DND-41 (cell line): ENCODE data around the gene CACNA1I.

ENCODE experiments used
- ATAC-seq: fragments of 200-7000 bp; cut with Tn5 transposase; 3 replicates; pipeline ENCODE4 v1.9.1; 2021; ENCODE audit warnings: low read depth; ENCODE audit not compliant: insufficient read depth
- DNase-seq: peaks from one replicate; pipeline ENCODE4 v3.0.0-alpha.2; 2020
- H2AFZ ChIP-seq: 2 replicates; pipeline ENCODE4 v1.6.0; 2012; ENCODE audit warnings: low read depth, low read length
- H3K27ac ChIP-seq: 2 replicates; pipeline ENCODE4 v1.5.1; 2012; ENCODE audit warnings: low read length, inconsistent platforms
- H3K27me3 ChIP-seq: fragments of 200-600 bp; sonication (generic); 2 replicates; pipeline ENCODE4 v1.6.0; 2012; ENCODE audit warnings: low read length, mild to moderate bottlenecking, inconsistent platforms; ENCODE audit not compliant: insufficient read depth, poor library complexity
- H3K36me3 ChIP-seq: 2 replicates; pipeline ENCODE4 v1.5.1; 2012; ENCODE audit warnings: low read length, inconsistent platforms; ENCODE audit not compliant: insufficient read depth
- H3K4me1 ChIP-seq: 2 replicates; pipeline ENCODE4 v1.5.1; 2012; ENCODE audit warnings: mild to moderate bottlenecking, low read length; ENCODE audit not compliant: insufficient read depth
- H3K4me2 ChIP-seq: 2 replicates; pipeline ENCODE4 v1.6.0; 2012; ENCODE audit warnings: mild to moderate bottlenecking, moderate library complexity, low read length, inconsistent platforms; ENCODE audit not compliant: insufficient read depth
- H3K4me3 ChIP-seq, 2 experiments: fragments of 200-600 bp in 1 of 2; shearing (Covaris generic) in 1 of 2; 2 replicates each; pipeline ENCODE4 v1.5.1; 2012 to 2016; ENCODE audit warnings: inconsistent platforms in 2 of 2, low read length in 2 of 2, mild to moderate bottlenecking in 2 of 2, low read depth in 1 of 2, moderate library complexity in 1 of 2
- H3K79me2 ChIP-seq: 2 replicates; pipeline ENCODE4 v1.6.0; 2012; ENCODE audit warnings: low read length, inconsistent platforms; ENCODE audit not compliant: insufficient read depth
- H3K9ac ChIP-seq: 2 replicates; pipeline ENCODE4 v1.6.0; 2012; ENCODE audit warnings: low read depth, mild to moderate bottlenecking, inconsistent platforms, low read length, moderate library complexity
- H3K9me3 ChIP-seq: 2 replicates; pipeline ENCODE4 v1.5.1; 2012; ENCODE audit warnings: low read length, moderate library complexity, mild to moderate bottlenecking, inconsistent platforms; ENCODE audit not compliant: insufficient read depth, severe bottlenecking
- H4K20me1 ChIP-seq: 2 replicates; pipeline ENCODE4 v1.6.0; 2012; ENCODE audit warnings: low read length; ENCODE audit not compliant: insufficient read depth
- CTCF ChIP-seq: IDR thresholded peaks from 2 replicates; pipeline ENCODE4 v1.5.1; 2012; ENCODE audit warnings: borderline replicate concordance, low read length, moderate library complexity, mild to moderate bottlenecking; ENCODE audit not compliant: poor library complexity, severe bottlenecking; ENCODE audit errors: extremely low read depth
- EZH2 ChIP-seq: IDR thresholded peaks from 3 replicates; pipeline ENCODE4 v1.6.1; 2012; ENCODE audit warnings: borderline replicate concordance, low read depth, mild to moderate bottlenecking, moderate library complexity, low read length, inconsistent platforms; ENCODE audit not compliant: severe bottlenecking

CACNA1I gene

DNA sequence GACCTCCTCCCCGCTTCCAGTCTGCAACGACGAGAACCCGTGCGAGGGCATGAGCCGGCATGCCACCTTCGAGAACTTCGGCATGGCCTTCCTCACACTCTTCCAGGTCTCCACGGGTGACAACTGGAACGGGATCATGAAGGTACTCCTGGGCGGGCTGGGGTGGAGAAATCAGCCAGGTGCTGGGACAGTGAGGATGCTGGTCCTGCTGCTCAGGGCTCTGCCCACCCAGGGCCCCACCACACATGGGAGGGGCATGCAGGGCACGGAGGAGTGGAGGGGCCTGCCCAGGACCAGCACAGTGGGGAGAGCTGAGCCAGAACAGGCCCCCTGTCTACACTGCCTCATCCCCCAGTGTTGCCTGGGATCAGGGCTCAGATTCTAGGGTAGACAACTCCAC, 107.4 kb downstream of the CACNA1I start:
- Histone ChIP-seq H3K4me3 (no peak overlapping the region), H3K4me1 (no peaks in the 10 kb centered on the region), H3K27ac (no peak overlapping the region), H3K36me3 (no peaks in the 10 kb centered on the region), H4K20me1 (no peaks in the 10 kb centered on the region), H3K27me3 (no peaks in the 10 kb centered on the region), H2AFZ (no peak overlapping the region), H3K79me2 (no peaks in the 10 kb centered on the region), H3K9ac (no peak overlapping the region), H3K9me3 (no peaks in the 10 kb centered on the region), H3K4me2 (no peak overlapping the region)
- ATAC-seq = no peak
- no peak for TF ChIP-seq EZH2
- TF ChIP-seq CTCF = no peak
- no peak for DNase-seq

DNA sequence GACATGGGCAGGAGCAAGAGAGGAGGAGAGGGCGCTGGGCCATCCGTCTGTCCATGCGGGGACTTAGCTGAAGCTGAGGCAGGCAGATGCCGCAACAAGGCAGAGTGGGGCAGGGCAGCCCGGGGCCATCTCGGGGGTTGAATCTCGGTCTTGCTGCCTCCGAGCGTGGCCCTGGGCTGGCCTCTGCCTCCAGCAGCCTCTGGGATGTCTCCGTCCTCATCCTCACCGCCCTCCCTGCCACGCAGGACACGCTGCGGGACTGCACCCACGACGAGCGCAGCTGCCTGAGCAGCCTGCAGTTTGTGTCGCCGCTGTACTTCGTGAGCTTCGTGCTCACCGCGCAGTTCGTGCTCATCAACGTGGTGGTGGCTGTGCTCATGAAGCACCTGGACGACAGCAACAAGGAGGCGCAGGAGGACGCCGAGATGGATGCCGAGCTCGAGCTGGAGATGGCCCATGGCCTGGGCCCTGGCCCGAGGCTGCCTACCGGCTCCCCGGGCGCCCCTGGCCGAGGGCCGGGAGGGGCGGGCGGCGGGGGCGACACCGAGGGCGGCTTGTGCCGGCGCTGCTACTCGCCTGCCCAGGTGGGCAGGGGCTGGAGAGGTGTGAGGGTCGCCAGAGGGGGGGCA, 108.4 kb downstream of the CACNA1I start:
- DNase-seq (no peak), ATAC-seq (no peak)
- TF ChIP-seq CTCF (no peak), EZH2 (no peak)
- no peak overlapping the region for H3K9ac ChIP-seq
- H3K4me3 ChIP-seq = no peak overlapping the region
- no peak overlapping the region for H3K27ac ChIP-seq
- no peaks in the 10 kb centered on the region for H3K27me3 ChIP-seq
- no peaks in the 10 kb centered on the region for H3K79me2 ChIP-seq
- no peak overlapping the region for H2AFZ ChIP-seq
- H3K9me3 ChIP-seq = no peaks in the 10 kb centered on the region
- H3K36me3 ChIP-seq = no peaks in the 10 kb centered on the region
- no peaks in the 10 kb centered on the region for H4K20me1 ChIP-seq
- H3K4me1 ChIP-seq = no peaks in the 10 kb centered on the region
- no peak overlapping the region for H3K4me2 ChIP-seq

DNA sequence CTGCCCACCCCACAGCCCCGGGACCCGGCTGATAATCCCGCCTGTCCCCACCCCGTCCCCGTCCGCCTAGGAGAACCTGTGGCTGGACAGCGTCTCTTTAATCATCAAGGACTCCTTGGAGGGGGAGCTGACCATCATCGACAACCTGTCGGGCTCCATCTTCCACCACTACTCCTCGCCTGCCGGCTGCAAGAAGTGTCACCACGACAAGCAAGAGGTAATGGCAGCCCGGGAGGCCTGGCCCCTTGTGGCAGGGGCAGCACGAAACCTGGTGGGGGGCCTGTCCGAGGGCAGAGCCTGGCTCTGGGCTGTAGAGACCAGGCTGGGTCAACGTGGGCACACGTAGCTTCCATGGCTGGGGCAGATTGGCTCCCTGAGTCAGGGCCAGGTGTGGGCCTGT, 109.1 kb downstream of the CACNA1I start:
- no peaks in the 10 kb centered on the region for H3K9me3 ChIP-seq
- H3K36me3 ChIP-seq = no peaks in the 10 kb centered on the region
- H3K27ac ChIP-seq = no peak overlapping the region
- ATAC-seq (no peak), DNase-seq (no peak)
- no peak overlapping the region for H2AFZ ChIP-seq
- TF ChIP-seq EZH2 = no peak
- TF ChIP-seq CTCF = no peak
- no peaks in the 10 kb centered on the region for H3K27me3 ChIP-seq
- H3K9ac ChIP-seq = no peak overlapping the region
- H4K20me1 ChIP-seq = no peaks in the 10 kb centered on the region
- H3K4me1 ChIP-seq = no peaks in the 10 kb centered on the region
- H3K79me2 ChIP-seq = no peaks in the 10 kb centered on the region
- no peak overlapping the region for H3K4me2 ChIP-seq
- H3K4me3 ChIP-seq = no peak overlapping the region
